Stimulated activated CD4-positive, alpha-beta T cell treated with anti-CD3 and anti-CD28 coated beads, TNF-alpha, amount 100 ng/mL, for 4 hours (primary cell): ENCODE results near the gene CHAF1B.

ENCODE experiments used
- DNase-seq, 3 experiments: peaks; one replicate each; pipeline ENCODE4 v3.0.0-alpha.2; 2020; ENCODE audit warnings: low read depth in 3 of 3

The CHAF1B gene

DNA sequence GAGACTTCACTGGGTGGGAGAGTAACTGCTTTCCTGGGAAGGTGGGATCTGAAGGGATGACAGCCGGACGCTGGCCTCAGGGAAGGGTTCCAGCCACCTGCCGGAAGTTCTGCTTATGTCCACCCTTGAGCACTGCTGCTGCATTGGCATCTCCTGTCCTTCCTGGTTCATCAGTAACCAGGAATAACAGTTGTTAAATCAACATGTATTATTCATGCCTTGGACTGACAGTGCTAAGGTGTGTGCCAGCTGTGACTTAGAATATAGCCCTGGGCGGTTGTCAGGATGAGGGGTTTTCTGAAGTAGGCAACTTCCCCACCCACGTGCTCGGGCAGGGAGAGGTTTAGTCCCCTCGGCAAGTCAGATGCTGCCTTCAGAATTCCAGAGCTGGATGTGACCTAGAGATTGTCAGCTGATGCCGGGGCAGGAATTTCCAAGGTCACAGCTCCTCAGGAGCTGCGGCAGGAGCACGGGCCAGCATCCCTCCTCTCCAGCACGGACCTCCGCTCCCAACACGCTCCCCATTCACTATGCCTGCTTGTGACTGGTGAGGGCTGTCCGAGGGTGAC lies 76.8 kb downstream of the CHAF1B start:
- no peak for DNase-seq

DNA sequence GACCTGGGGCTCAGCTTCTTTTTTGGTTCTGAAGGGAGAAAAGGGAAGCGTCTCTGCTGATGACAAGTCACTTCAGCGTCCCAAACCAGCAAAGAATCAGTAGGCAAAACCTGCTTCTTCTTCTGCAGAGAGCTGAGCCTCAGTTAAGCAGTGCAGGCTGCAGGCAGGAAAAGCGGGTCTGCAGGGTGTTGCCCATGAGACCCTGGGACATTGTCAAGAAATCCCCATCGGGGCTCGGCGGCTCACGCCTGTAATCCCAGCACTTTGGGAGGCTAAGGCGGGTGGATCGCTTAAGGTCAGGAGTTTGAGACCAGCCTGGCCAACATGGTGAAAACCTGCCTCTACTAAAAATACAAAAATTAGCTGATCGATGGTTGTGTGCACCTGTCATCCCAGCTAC lies 78.0 kb downstream of the CHAF1B start:
- DNase-seq, result no peak

GRCh38 chr21:36463991-36464390 lies 78.8 kb downstream of the CHAF1B start:
- no peak for DNase-seq

- DNase-seq, result no peak
Observed at GRCh38 chr21:36464590-36464989, 79.4 kb downstream of the CHAF1B start.

DNA sequence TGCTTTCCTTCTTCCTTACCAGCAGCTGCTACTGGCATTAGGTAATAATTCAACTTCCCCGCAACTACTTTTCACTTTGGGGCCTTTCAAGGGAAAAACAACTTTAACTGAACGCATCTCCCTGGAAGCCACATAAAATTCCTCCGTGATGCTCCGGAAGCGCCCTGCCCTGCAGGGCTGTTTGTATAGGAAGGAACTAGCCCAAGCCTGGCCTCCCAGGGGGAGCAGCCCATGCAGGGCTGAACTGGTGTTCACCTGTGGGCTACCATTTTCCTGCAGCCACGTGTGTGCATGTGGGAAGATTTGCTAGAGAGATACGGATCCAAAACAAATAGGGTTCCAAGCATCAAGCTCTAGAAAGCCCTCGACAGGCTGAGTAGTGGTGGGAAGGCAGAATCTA lies 80.3 kb downstream of the CHAF1B start:
- no peak for DNase-seq

- DNase-seq, result no peak
Observed at GRCh38 chr21:36466061-36466511, 80.9 kb downstream of the CHAF1B start.
